Right lobe of liver (tissue), 6 donors: ENCODE results near the gene RYR3. TPM values are rescaled to one million over a fixed set of nuclear protein-coding genes. Genes with fewer than 3 reads are reported as not detected.

ENCODE experiments used
- ATAC-seq, 4 donors: fragments of 200-7000 bp; cut with Tn5 transposase; one replicate each; pipeline ENCODE4 v1.9.1; 2020; ENCODE audit warnings: mild to moderate bottlenecking in 4 of 4, moderate library complexity in 4 of 4
- DNase-seq, 3 donors: peaks; one replicate each; pipeline ENCODE4 v3.0.0-alpha.2; 2020
- H3K27ac ChIP-seq, 3 donors: fragments of 200-600 bp; one replicate each; pipeline ENCODE4 v1.8.0; 2022
- H3K27me3 ChIP-seq, 2 donors: fragments of 200-600 bp; one replicate each; pipeline ENCODE4 v1.8.0; 2022
- H3K36me3 ChIP-seq, 4 donors: fragments of 200-600 bp; sonication (generic) in 1 of 4; one replicate each; pipeline versions ENCODE4 v1.5.1 to v1.8.0; 2017 to 2022; ENCODE audit warnings: control low read depth in 1 of 4
- H3K4me1 ChIP-seq, 4 donors: fragments of 200-600 bp; sonication (generic) in 1 of 4; one replicate each; pipeline versions ENCODE4 v1.5.1 to v1.8.0; 2017 to 2022; ENCODE audit warnings: control low read depth in 1 of 4
- H3K4me3 ChIP-seq, 3 donors: fragments of 200-600 bp; one replicate each; pipeline ENCODE4 v1.8.0; 2022
- H3K9me3 ChIP-seq, 4 donors: fragments of 200-600 bp; sonication (generic) in 1 of 4; one replicate each; pipeline versions ENCODE4 v1.5.1 to v1.8.0; 2017 to 2022; ENCODE audit warnings: control low read depth in 1 of 4
- CTCF ChIP-seq, 4 donors: fragments of 200-600 bp in 3 of 4; fragments of 450-650 bp in 1 of 4; IDR thresholded peaks; one replicate each; pipeline versions ENCODE4 v1.5.1 to v1.8.0; 2016 to 2022; ENCODE audit warnings: antibody characterized with exemption in 4 of 4, mild to moderate bottlenecking in 2 of 4
- POLR2A ChIP-seq: fragments of 450-650 bp; IDR thresholded peaks from one replicate; pipeline ENCODE4 v1.6.1; 2017; ENCODE audit warnings: antibody characterized with exemption, mild to moderate bottlenecking
- WGBS: methylation state at CpG from one replicate; pipeline ENCODE4 v1.1.6; 2018; ENCODE audit warnings: low coverage, low lambda C conversion rate; ENCODE audit not compliant: insufficient coverage; ENCODE audit errors: missing lambda C conversion rate; 5-methylcytosine and 5-hydroxymethylcytosine counted together
- intact Hi-C, 2 donors: fragments of 100-400 bp; cut with DNase I; formaldehyde crosslinking; loops; one replicate each; pipeline versions ENCODE4 v1.11.2 to v1.14.1; 2022
- total RNA-seq, 6 experiments: library from RNA; depleted of rRNA in 2 of 6; stranded (reverse); fragments of >200 nt in 2 of 6; fragmentation: NEBNext Ultra II Directional in 3 of 6; extraction: Animal tissue kit (Norgen Biotek cat#: 25700) in 3 of 6; gene quantifications; one replicate each; pipeline versions ENCODE4 v1.1.0 to v1.2.4, GENCODE V29; 2016 to 2023
- donor health status: DM: no; HTN: yes; CAD: no.
- donor health status: DM: no; HTN: no; CAD: no.
- donor health status: DM: no; HTN: no; CAD: no.
- donor health status: DM: no; HTN: yes; CAD: no.
- donor health status: DM: no; HTN: yes; CAD: no.

Gene RYR3
- total RNA-seq, 6 experiments from 2014 or later, result under 0.01 to 0.31 (median 0.05) TPM; not detected in 3

- ATAC-seq (no peak), DNase-seq (no peak)
- Histone ChIP-seq H3K9me3 (no peaks in the 10 kb centered on the region), H3K27ac (no peak overlapping the region), H3K36me3 (no peaks in the 10 kb centered on the region), H3K4me3 (no peak overlapping the region), H3K27me3 (peaks cover 0 to 8% of the 10 kb centered on the region in 2 donors), H3K4me1 (no peaks in the 10 kb centered on the region)
- intact Hi-C loops, result no loop called here
- 0% methylated on average over 1 of the region's 1 CpG for WGBS
- TF ChIP-seq POLR2A (no peak), CTCF (IDR thresholded peaks at IDR 0.05) (no peak)
These were observed 132.9 kb downstream of the RYR3 start for GRCh38 chr15:33443708-33444107.

DNA sequence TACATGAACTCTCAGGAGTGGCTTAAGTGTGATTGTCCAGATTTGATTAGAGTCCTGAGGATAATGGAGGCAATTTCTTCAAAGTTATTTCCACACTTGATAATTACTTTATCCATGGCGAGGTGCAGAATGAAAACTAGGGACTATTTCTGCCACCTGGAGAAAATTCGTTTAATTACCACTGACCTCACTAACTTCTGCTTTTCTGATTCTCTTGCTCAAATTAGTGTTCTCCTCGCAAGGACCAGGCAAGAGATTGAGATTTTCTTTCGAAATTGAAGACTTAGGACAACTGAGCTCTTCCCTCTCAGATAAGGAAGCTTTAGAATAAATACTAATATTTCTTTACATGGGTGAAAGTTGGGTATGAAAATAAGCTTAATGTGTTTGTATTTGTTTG is 135.2 kb downstream of the RYR3 start:
- intact Hi-C loops, result no loop called here
- TF ChIP-seq CTCF (IDR thresholded peaks at IDR 0.05) (no peak), POLR2A (no peak)
- H3K4me3 ChIP-seq, result no peak overlapping the region
- H3K36me3 ChIP-seq, result no peaks in the 10 kb centered on the region
- H3K27ac ChIP-seq, result no peak overlapping the region
- 20% methylated on average over 4 of the region's 4 CpGs for WGBS
- DNase-seq (no peak), ATAC-seq (no peak)
- H3K27me3 ChIP-seq, result no peaks in the 10 kb centered on the region
- H3K4me1 ChIP-seq, result no peaks in the 10 kb centered on the region
- H3K9me3 ChIP-seq, result no peaks in the 10 kb centered on the region

DNA sequence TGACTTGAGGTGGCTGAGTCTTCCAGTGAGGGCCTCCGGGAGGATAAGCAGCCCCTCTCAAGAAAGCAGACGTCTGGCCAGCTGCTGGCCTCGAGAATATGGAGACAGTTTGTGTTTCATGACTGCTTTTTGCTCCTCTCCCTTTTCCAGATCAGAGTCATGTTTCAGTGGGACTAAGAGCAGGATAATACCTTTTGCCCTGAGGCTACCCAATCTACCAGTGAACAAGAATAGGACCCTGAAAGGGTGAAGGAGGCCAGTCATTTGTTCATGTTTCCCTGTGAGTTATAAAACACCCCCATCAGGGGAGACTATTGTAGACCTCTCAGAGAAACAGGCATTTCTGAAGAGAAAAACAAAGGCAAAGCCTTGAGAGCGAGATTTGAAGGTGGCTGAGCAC is 137.4 kb downstream of the RYR3 start:
- DNase-seq (no peak), ATAC-seq (no peak)
- intact Hi-C loops, result no loop called here
- Histone ChIP-seq H3K4me1 (no peaks in the 10 kb centered on the region), H3K27me3 (no peaks in the 10 kb centered on the region), H3K27ac (no peak overlapping the region), H3K4me3 (no peak overlapping the region), H3K36me3 (no peaks in the 10 kb centered on the region), H3K9me3 (no peaks in the 10 kb centered on the region)
- 53% methylated on average over 4 of the region's 4 CpGs for WGBS
- no peak for TF ChIP-seq CTCF (IDR thresholded peaks at IDR 0.05)
- no peak for TF ChIP-seq POLR2A

GRCh38 chr15:33448961-33449606 is 138.3 kb downstream of the RYR3 start:
- H3K27me3 ChIP-seq, result no peaks in the 10 kb centered on the region
- intact Hi-C loops, result no loop called here
- TF ChIP-seq CTCF (IDR thresholded peaks at IDR 0.05) (no peak), POLR2A (no peak)
- no peak overlapping the region for H3K4me3 ChIP-seq
- 52% methylated on average over 5 of the region's 9 CpGs for WGBS
- H3K27ac ChIP-seq, result no peak overlapping the region
- ATAC-seq (no peak), DNase-seq (no peak)
- no peaks in the 10 kb centered on the region for H3K36me3 ChIP-seq
- H3K4me1 ChIP-seq, result no peaks in the 10 kb centered on the region
- no peaks in the 10 kb centered on the region for H3K9me3 ChIP-seq

DNA sequence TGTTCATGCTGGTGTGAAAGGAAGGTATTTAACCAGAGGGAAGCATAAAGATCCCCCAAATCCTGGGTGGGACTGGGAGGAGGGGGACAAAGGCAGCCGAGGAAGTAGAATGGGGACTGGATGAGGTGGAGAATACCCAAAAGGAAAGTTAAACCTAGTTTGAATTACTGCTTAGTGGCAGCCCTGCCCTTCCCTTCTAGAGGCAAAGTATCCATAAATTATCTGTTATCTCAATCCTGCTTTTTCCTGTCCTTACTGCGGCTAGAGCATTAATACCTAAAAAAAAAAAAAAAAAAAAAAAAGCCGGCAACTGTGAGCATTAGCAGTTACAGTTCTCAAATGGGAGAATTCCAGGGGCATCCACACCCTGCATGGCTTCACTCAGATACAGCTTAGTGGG is 139.0 kb downstream of the RYR3 start:
- no peak for DNase-seq
- no peak for ATAC-seq
- Histone ChIP-seq H3K9me3 (no peaks in the 10 kb centered on the region), H3K27me3 (no peaks in the 10 kb centered on the region), H3K36me3 (no peaks in the 10 kb centered on the region), H3K27ac (no peak overlapping the region), H3K4me1 (no peaks in the 10 kb centered on the region), H3K4me3 (no peak overlapping the region)
- TF ChIP-seq POLR2A (no peak), CTCF (IDR thresholded peaks at IDR 0.05) (no peak)
- 19% methylated on average over 3 of the region's 3 CpGs for WGBS
- intact Hi-C loops, result no loop called here
